HUES64 (cell line): ENCODE results near the gene PACRG.

Source experiments
- H3K27ac ChIP-seq: 2 replicates; pipeline ENCODE4 v1.7.0; 2013; ENCODE audit warnings: low read depth, low read length, inconsistent platforms
- H3K27me3 ChIP-seq: 2 replicates; pipeline ENCODE4 v1.6.1; 2013; ENCODE audit warnings: mild to moderate bottlenecking, low read length; ENCODE audit not compliant: insufficient read depth
- H3K36me3 ChIP-seq: 2 replicates; pipeline ENCODE4 v1.6.1; 2013; ENCODE audit warnings: mild to moderate bottlenecking, low read length; ENCODE audit not compliant: insufficient read depth
- H3K4me1 ChIP-seq: 2 replicates; pipeline ENCODE4 v1.6.1; 2013; ENCODE audit warnings: mild to moderate bottlenecking, low read length, moderate library complexity; ENCODE audit not compliant: insufficient read depth
- H3K4me3 ChIP-seq: 2 replicates; pipeline ENCODE4 v1.5.1; 2013; ENCODE audit warnings: mild to moderate bottlenecking, low read length, moderate library complexity
- H3K9ac ChIP-seq: 2 replicates; pipeline ENCODE4 v1.6.1; 2013; ENCODE audit warnings: mild to moderate bottlenecking, low read depth, low read length
- H3K9me3 ChIP-seq: 2 replicates; pipeline ENCODE4 v1.6.1; 2013; ENCODE audit warnings: low read depth, low read length; ENCODE audit not compliant: insufficient read depth
- WGBS: fragments of 150-250, 120-280 bp; methylation state at CpG from one replicate; pipeline ENCODE4 v1.1.7; 2013; ENCODE audit warnings: missing lambda C conversion rate; 5-methylcytosine and 5-hydroxymethylcytosine counted together

PACRG gene

DNA sequence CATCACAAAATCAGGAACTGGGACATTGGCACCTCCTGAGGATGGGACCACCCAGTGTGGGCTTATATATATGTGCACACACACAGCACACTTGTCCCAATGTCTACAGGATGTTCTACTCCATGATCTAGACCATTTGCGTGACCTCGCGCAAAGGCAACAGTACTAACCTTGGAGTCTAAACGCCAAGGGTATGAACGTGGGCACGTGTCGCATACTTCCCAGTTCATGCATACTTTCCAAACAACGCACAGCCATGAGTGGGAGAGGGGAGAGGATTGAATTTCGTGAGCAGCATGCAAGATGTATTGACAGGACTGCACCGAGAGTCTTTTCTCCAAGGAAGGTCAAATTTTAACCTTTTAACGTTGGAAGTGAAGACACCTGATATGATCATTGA, 472.5 kb downstream of the PACRG start:
- H3K4me1 ChIP-seq: no peaks in the 10 kb centered on the region
- no peak overlapping the region for H3K9ac ChIP-seq
- H3K27me3 ChIP-seq: no peaks in the 10 kb centered on the region
- no peak overlapping the region for H3K27ac ChIP-seq
- WGBS: 96% methylated on average over 11 of the region's 11 CpGs
- H3K36me3 ChIP-seq: no peaks in the 10 kb centered on the region
- H3K9me3 ChIP-seq: no peaks in the 10 kb centered on the region
- no peak overlapping the region for H3K4me3 ChIP-seq

- no peak overlapping the region for H3K4me3 ChIP-seq
- H3K4me1 ChIP-seq: no peaks in the 10 kb centered on the region
- no peaks in the 10 kb centered on the region for H3K9me3 ChIP-seq
- no peak overlapping the region for H3K9ac ChIP-seq
- no peaks in the 10 kb centered on the region for H3K36me3 ChIP-seq
- no peak overlapping the region for H3K27ac ChIP-seq
- H3K27me3 ChIP-seq: no peaks in the 10 kb centered on the region
- 93% methylated on average over 8 of the region's 8 CpGs for WGBS
Measured at GRCh38 chr6:163200694-163201093, 472.9 kb downstream of the PACRG start.

DNA sequence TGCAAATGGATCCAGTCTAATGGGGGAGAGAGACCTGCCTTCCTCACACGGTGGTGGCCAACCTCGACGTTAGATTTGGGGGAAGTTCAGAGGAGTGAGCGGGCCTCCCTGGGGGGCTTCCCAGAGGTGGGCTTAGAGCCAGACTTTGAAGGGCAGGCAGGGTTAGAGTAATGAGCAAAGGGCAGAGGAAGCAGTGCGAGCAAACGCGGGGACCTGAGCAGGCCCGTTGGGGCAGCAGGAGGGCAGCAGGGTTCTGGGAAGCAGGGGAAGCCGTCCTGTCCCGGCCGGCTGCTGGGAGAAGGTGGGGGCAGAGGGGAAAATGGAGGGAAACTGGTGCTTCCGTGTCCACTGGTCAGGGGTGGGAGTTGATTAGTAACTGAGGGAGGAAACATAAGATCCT, 474.1 kb downstream of the PACRG start:
- Histone ChIP-seq H3K9me3 (no peaks in the 10 kb centered on the region), H3K27me3 (no peaks in the 10 kb centered on the region), H3K4me1 (no peaks in the 10 kb centered on the region), H3K27ac (no peak overlapping the region), H3K36me3 (no peaks in the 10 kb centered on the region), H3K4me3 (no peak overlapping the region), H3K9ac (no peak overlapping the region)
- 92% methylated on average over 12 of the region's 12 CpGs for WGBS

- WGBS: no CpG with 5 or more reads among the region's 2 CpGs
- no peaks in the 10 kb centered on the region for H3K4me1 ChIP-seq
- H3K4me3 ChIP-seq: no peak overlapping the region
- 0 out of 2 replicates have a peak, but pooled peaks cover 3% of the 10 kb centered on the region for H3K9me3 ChIP-seq
- no peaks in the 10 kb centered on the region for H3K36me3 ChIP-seq
- H3K9ac ChIP-seq: no peak overlapping the region
- H3K27ac ChIP-seq: no peak overlapping the region
- no peaks in the 10 kb centered on the region for H3K27me3 ChIP-seq
Measured at GRCh38 chr6:163206196-163206595, 478.4 kb downstream of the PACRG start.

DNA sequence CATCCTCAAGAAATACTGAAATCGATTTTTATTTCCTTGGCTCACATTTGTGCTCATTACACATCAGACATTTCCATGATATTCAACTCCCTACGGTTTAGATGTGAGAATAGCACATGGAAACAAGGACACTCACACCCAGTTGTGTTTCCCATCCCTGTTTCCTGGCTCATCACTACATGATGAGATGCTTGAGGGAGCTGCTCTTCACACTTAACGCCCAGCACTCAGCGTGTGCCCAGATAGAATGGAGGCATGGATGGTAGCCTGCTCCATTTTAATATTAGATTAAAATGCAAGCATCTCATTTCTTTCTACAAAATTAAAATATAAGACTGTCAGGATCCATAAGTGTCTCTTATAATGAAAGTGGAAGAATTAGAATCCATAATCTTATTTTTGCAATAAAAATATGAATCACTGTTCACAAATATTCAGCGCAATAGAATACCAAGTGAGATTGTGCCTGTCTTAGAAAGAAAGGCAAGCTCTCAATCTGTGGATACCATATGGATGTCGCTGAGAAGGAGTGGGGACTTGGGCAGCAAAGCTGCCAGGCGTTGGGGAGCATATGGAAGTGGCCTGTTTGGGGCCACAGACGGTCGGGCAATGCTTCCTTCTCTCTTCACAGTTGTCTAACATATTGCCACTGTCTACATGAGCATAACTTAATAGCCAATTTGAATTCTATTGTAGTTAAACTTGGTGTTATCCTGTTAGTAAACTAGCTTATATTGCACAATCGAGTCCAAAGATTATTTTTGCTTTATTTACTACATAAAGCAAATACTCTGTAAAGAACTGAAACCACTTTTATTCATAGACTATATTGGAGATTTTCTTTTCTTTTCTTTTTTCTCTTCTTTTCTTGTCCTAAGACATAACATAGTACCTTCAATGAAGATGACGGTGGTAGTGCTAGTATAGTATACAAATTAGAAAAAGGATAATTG, 479.9 kb downstream of the PACRG start:
- Histone ChIP-seq H3K9ac (no peak overlapping the region), H3K27ac (no peak overlapping the region), H3K4me3 (no peak overlapping the region), H3K9me3 (peaks cover 17% of the 10 kb centered on the region), H3K4me1 (no peaks in the 10 kb centered on the region), H3K36me3 (no peaks in the 10 kb centered on the region), H3K27me3 (no peaks in the 10 kb centered on the region)
- WGBS: 98% methylated on average over 7 of the region's 11 CpGs

- WGBS: 85% methylated on average over 3 of the region's 4 CpGs
- Histone ChIP-seq H3K4me1 (no peaks in the 10 kb centered on the region), H3K4me3 (no peak overlapping the region), H3K27me3 (no peaks in the 10 kb centered on the region), H3K36me3 (no peaks in the 10 kb centered on the region), H3K27ac (no peak overlapping the region), H3K9me3 (peaks cover 17% of the 10 kb centered on the region), H3K9ac (no peak overlapping the region)
Measured at GRCh38 chr6:163209005-163209404, 481.2 kb downstream of the PACRG start.

GRCh38 chr6:163212123-163212522, 484.3 kb downstream of the PACRG start:
- no peaks in the 10 kb centered on the region for H3K27me3 ChIP-seq
- H3K36me3 ChIP-seq: no peaks in the 10 kb centered on the region
- no peak overlapping the region for H3K27ac ChIP-seq
- H3K9ac ChIP-seq: no peak overlapping the region
- H3K4me3 ChIP-seq: no peak overlapping the region
- no peaks in the 10 kb centered on the region for H3K4me1 ChIP-seq
- WGBS: 100% methylated on average over 1 of the region's 1 CpG
- peaks cover 17% of the 10 kb centered on the region for H3K9me3 ChIP-seq

DNA sequence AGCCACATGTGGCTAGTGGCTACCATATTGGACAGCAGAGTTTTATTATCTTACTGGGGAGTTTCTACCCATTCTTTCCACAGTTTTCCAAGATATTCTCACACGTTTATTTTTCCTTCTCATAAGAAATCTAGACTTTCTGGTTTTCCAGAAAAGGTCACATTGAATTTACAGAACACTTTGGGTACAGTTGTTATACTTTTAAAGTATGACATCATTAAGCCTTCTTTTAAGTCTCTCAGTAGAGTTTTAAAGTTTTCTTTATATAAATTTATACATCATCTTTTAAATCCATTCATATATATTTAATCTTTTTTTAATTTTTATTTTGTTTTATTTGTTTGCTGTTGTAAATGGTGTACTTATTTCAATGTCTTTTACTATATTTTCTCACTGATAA, 486.5 kb downstream of the PACRG start:
- 100% methylated on average over 1 of the region's 1 CpG for WGBS
- no peaks in the 10 kb centered on the region for H3K4me1 ChIP-seq

GRCh38 chr6:163218361-163218894, 490.7 kb downstream of the PACRG start:
- Histone ChIP-seq H3K27ac (no peak overlapping the region), H3K27me3 (no peaks in the 10 kb centered on the region), H3K36me3 (no peaks in the 10 kb centered on the region), H3K9ac (no peak overlapping the region), H3K4me1 (no peaks in the 10 kb centered on the region), H3K4me3 (no peak overlapping the region), H3K9me3 (no peaks in the 10 kb centered on the region)
- 89% methylated on average over 5 of the region's 5 CpGs for WGBS

More for the DNA sequence above, 486.5 kb downstream of the PACRG start:
- Histone ChIP-seq H3K9ac (no peak overlapping the region), H3K4me3 (no peak overlapping the region), H3K9me3 (peaks cover 17% of the 10 kb centered on the region), H3K36me3 (no peaks in the 10 kb centered on the region), H3K27ac (no peak overlapping the region), H3K27me3 (no peaks in the 10 kb centered on the region)

DNA sequence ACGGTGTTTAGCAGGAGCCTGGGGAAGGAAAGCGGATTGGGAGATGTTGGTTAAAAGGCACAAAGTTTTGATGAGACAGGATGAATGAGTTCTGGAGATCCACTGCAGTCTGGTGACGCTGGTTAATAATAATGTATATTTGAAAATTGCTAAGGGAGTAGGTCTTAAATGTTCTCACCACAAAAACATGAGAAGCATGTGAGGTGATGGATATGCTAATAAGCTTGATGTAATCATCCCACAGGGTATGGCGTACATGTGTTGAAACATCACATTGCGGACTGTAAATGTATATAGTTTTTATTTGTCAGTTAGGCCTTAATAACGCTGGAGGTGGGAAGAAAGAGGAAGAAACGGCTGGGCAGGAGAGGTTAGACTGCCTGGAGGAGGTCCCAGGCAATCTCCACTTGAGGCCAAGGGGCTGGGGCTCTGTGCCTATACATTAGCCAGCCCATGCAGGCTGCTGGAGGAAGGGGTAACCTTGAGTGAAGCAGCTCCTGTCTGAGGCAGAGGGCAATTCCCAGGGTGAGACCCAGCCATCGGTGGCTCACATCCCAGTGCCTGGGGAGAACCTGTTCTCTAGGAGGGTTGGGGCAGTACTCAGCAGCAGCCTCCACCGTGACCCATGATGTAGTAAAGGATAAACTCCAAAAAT, 498.5 kb downstream of the PACRG start:
- Histone ChIP-seq H3K27ac (no peak overlapping the region), H3K9me3 (no peaks in the 10 kb centered on the region), H3K36me3 (no peaks in the 10 kb centered on the region), H3K27me3 (no peaks in the 10 kb centered on the region), H3K9ac (no peak overlapping the region), H3K4me3 (no peak overlapping the region), H3K4me1 (no peaks in the 10 kb centered on the region)
- 91% methylated on average over 9 of the region's 9 CpGs for WGBS

DNA sequence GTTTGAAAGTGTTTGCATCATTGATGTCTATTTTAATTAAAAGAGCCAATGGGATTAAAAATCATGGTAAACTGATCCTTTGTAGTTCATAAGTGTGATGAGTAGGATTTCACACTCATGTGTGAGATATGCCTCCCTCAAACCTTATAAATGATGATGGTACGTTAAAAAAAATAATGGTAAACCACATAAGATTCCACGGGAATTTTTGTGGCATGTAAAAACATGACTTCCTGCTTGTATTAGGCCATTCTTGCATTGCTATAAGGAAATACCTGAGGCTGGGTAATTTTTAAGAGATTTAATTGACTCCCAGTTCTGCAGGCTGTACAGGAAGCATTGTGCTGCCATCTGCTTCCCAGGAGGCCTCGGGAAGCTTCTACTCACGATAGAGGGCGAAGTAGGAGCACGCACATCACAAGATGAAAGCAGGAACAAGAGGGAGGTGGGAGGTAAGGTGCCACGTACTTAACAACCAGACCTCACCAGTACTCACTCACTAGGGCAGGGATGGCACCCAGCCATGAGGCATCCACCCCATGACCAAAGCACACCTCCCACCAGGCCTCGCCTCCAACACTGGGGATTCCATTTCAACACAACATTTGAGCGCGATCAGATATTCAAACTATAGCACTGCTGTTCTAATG, 499.2 kb downstream of the PACRG start:
- Histone ChIP-seq H3K9me3 (no peaks in the 10 kb centered on the region), H3K4me1 (no peaks in the 10 kb centered on the region), H3K36me3 (no peaks in the 10 kb centered on the region), H3K27ac (no peak overlapping the region), H3K27me3 (no peaks in the 10 kb centered on the region), H3K4me3 (no peak overlapping the region), H3K9ac (no peak overlapping the region)
- 95% methylated on average over 10 of the region's 10 CpGs for WGBS
